Caco-2 (cell line): ENCODE measurements around the gene UBE2E2. TPM values are rescaled to one million over a fixed set of nuclear protein-coding genes. Genes with fewer than 3 reads are reported as not detected.

Experiments
- BruUV-seq: library from RNA; stranded (reverse); fragments of 400-500 nt; replicated peaks from 2 replicates; lab custom pipeline; 2021; lab: Mats Ljungman, UMichigan
- CTCF ChIA-PET: fragments of 300-600 bp; sonication (Branson Sonifier 250); formaldehyde crosslinking; loops from one replicate; lab custom pipeline; 2022; ENCODE audit warnings: antibody characterized with exemption; lab: Charles Lee
- POLR2A ChIA-PET: fragments of 300-600 bp; sonication (Branson Sonifier 250); formaldehyde crosslinking; loops from one replicate; lab custom pipeline; 2022; ENCODE audit warnings: antibody characterized with exemption; lab: Charles Lee
- DNase-seq, 2 experiments: peaks; one replicate each; pipeline versions ENCODE4 v3.0.0 to v3.0.0-alpha.2; 2020 to 2022
- H3K27me3 ChIP-seq: replicated peaks from 2 replicates; pipeline ENCODE4 v1.6.0; 2011; ENCODE audit warnings: low read length; ENCODE audit not compliant: control insufficient read depth, insufficient read depth
- H3K36me3 ChIP-seq: 2 replicates; pipeline ENCODE4 v1.5.1; 2011; ENCODE audit warnings: low read length; ENCODE audit not compliant: control insufficient read depth, insufficient read depth
- H3K4me1 ChIP-seq: fragments of 250-450 bp; sonication (Bioruptor Pico); 2 replicates; pipeline ENCODE4 v1.5.1; 2020; ENCODE audit warnings: mild to moderate bottlenecking
- H3K4me3 ChIP-seq: 2 replicates; pipeline ENCODE4 v1.5.1; 2011; ENCODE audit warnings: low read depth, mild to moderate bottlenecking, control low read depth, low read length
- H3K9me3 ChIP-seq: fragments of 250-450 bp; sonication (Bioruptor Pico); 2 replicates; pipeline ENCODE4 v1.5.1; 2020; ENCODE audit warnings: mild to moderate bottlenecking, moderate library complexity
- H3K27ac Mint-ChIP-seq: one replicate; pipeline ENCODE4 v1.8.0; 2022; ENCODE audit warnings: mixed read lengths; ENCODE audit not compliant: unreplicated experiment
- H3K27me3 Mint-ChIP-seq: one replicate; pipeline ENCODE4 v1.8.0; 2022; ENCODE audit warnings: mixed read lengths; ENCODE audit not compliant: insufficient read depth, unreplicated experiment
- H3K36me3 Mint-ChIP-seq: one replicate; pipeline ENCODE4 v1.8.0; 2022; ENCODE audit warnings: mild to moderate bottlenecking, mixed read lengths; ENCODE audit not compliant: insufficient read depth, unreplicated experiment
- H3K4me1 Mint-ChIP-seq: one replicate; pipeline ENCODE4 v1.8.0; 2022; ENCODE audit warnings: low read depth, mixed read lengths; ENCODE audit not compliant: unreplicated experiment
- H3K4me3 Mint-ChIP-seq: one replicate; pipeline ENCODE4 v1.8.0; 2022; ENCODE audit warnings: mild to moderate bottlenecking, moderate library complexity, mixed read lengths; ENCODE audit not compliant: unreplicated experiment
- H3K9me3 Mint-ChIP-seq: one replicate; pipeline ENCODE4 v1.8.0; 2022; ENCODE audit warnings: mixed read lengths; ENCODE audit not compliant: unreplicated experiment
- CTCF ChIP-seq, 2 experiments: fragments of 200-600 bp in 1 of 2; IDR thresholded peaks; 1 replicate in 1 of 2; 2 replicates in 1 of 2; pipeline versions ENCODE4 v1.5.1 to v1.8.0; 2011 to 2022; ENCODE audit warnings: antibody characterized with exemption in 1 of 2, control low read depth in 1 of 2, inconsistent platforms in 1 of 2, low read depth in 1 of 2, low read length in 1 of 2, mild to moderate bottlenecking in 1 of 2, moderate library complexity in 1 of 2; ENCODE audit not compliant: insufficient read depth in 1 of 2, severe bottlenecking in 1 of 2, unreplicated experiment in 1 of 2
- intact Hi-C: fragments of 100-400 bp; cut with micrococcal nuclease; formaldehyde crosslinking; loops from one replicate; pipeline ENCODE4 v1.10.0; 2022; ENCODE audit not compliant: unreplicated experiment
- total RNA-seq: library from RNA; stranded (reverse); gene quantifications from 2 replicates; pipeline ENCODE4 v1.2.3, GENCODE V29; 2022

The UBE2E2 gene
- total RNA-seq, 1 experiment from 2014 or later = 83.8 TPM

DNA sequence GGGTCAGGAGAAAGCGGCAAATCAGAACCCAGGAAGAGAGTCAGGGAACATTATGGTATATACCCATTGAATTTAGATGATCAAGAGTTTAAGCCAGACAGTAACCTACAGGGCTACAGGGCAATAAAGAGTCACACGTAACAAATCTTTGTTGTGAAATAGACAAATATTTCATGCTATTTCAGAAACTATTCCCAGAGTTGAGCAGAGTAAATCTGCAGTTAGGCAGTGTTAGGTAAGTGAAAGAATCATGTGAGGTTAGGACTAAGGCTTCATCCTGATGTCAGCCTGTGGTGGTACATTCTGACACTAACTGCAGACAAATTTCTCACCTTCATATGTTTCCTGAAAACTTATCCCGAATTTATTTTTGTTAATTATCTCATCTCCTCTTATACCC is 153.0 kb downstream of the UBE2E2 start:
- ChIA-PET CTCF (no interaction called here), POLR2A (no interaction called here)
- Histone ChIP-seq H3K4me3 (no peak overlapping the region), H3K4me1 (no peaks in the 10 kb centered on the region), H3K9me3 (no peaks in the 10 kb centered on the region), H3K36me3 (no peaks in the 10 kb centered on the region), H3K27me3 (no peaks in the 10 kb centered on the region)
- Mint-ChIP-seq H3K36me3 (no peaks in the 10 kb centered on the region), H3K4me1 (no peaks in the 10 kb centered on the region), H3K27me3 (no peaks in the 10 kb centered on the region), H3K27ac (no peak overlapping the region), H3K4me3 (no peak overlapping the region), H3K9me3 (peaks cover 10% of the 10 kb centered on the region)
- BruUV-seq = no TSS peak
- intact Hi-C loops = loop anchor here (10.0 kb wide), 1 partner anchor 171 kb away; no protein-coding TSS in a partner anchor
- TF ChIP-seq CTCF (IDR thresholded peaks at IDR 0.05; ENCODE audit: insufficient read depth in 1 of 2, low read depth in 1 of 2, low read length in 1 of 2, severe bottlenecking in 1 of 2, unreplicated experiment in 1 of 2) = no peak
- DNase-seq = no peak

DNA sequence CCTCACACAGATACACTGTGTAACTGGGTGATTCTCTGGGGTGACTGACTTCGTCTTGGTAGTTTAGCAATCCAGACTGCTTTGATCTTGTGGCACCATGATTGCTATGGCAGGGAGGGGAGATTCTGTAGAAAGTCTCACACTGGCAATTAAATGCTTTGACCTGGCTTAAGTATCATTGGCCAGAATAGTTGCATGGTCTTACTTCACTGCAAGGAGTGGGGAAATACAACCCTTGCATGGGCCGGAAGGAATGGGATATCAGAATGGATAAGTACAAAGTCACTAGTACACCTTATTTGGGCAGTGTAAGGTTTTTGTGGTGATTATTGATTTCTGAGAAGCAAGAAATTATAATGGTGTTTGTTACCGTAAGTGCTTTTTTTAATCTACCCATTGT is 153.8 kb downstream of the UBE2E2 start:
- Histone ChIP-seq H3K4me1 (no peaks in the 10 kb centered on the region), H3K4me3 (no peak overlapping the region), H3K36me3 (no peaks in the 10 kb centered on the region), H3K9me3 (no peaks in the 10 kb centered on the region), H3K27me3 (no peaks in the 10 kb centered on the region)
- Mint-ChIP-seq H3K27ac (no peak overlapping the region), H3K4me1 (no peaks in the 10 kb centered on the region), H3K9me3 (peaks cover 4% of the 10 kb centered on the region), H3K4me3 (no peak overlapping the region), H3K36me3 (no peaks in the 10 kb centered on the region), H3K27me3 (no peaks in the 10 kb centered on the region)
- BruUV-seq = no TSS peak
- intact Hi-C loops = loop anchor here (10.0 kb wide), 1 partner anchor 172 kb away; no protein-coding TSS in a partner anchor
- DNase-seq = no peak
- ChIA-PET CTCF (no interaction called here), POLR2A (no interaction called here)
- no peak for TF ChIP-seq CTCF (IDR thresholded peaks at IDR 0.05; ENCODE audit: insufficient read depth in 1 of 2, low read depth in 1 of 2, low read length in 1 of 2, severe bottlenecking in 1 of 2, unreplicated experiment in 1 of 2)

GRCh38 chr3:23359116-23359515 is 156.0 kb downstream of the UBE2E2 start:
- Histone ChIP-seq H3K9me3 (no peaks in the 10 kb centered on the region), H3K4me1 (no peaks in the 10 kb centered on the region), H3K4me3 (no peak overlapping the region), H3K36me3 (no peaks in the 10 kb centered on the region), H3K27me3 (no peaks in the 10 kb centered on the region)
- Mint-ChIP-seq H3K4me1 (no peaks in the 10 kb centered on the region), H3K36me3 (no peaks in the 10 kb centered on the region), H3K9me3 (no peaks in the 10 kb centered on the region), H3K4me3 (no peak overlapping the region), H3K27me3 (no peaks in the 10 kb centered on the region), H3K27ac (no peak overlapping the region)
- BruUV-seq = no TSS peak
- TF ChIP-seq CTCF (IDR thresholded peaks at IDR 0.05; ENCODE audit: insufficient read depth in 1 of 2, low read depth in 1 of 2, low read length in 1 of 2, severe bottlenecking in 1 of 2, unreplicated experiment in 1 of 2) = no peak
- DNase-seq = no peak
- ChIA-PET CTCF (no interaction called here), POLR2A (no interaction called here)
- intact Hi-C loops = loop anchor here (10.0 kb wide), 1 partner anchor 174 kb away; no protein-coding TSS in a partner anchor
